Hippocampal formation (tissue), 2 donors: ENCODE results near the gene PGM1.
"Not testable (repeated sequence)": the region's sequence is repeated elsewhere in the genome, so short reads cannot be mapped to it uniquely, and the experiment has no call there.

Experiments used
- DNase-seq, 2 donors: peaks; one replicate each; lab custom pipeline; 2025; lab: John Stamatoyannopoulos, UW

Gene PGM1

GRCh38 chr1:63593303-63593885 lies at the start of gene PGM1:
TSS of gene PGM1 (plus strand) at chr1:63593411. CDS start at chr1:63593489, 78 bp downstream.
- peak; percentile 60 to 67 for DNase-seq

- DNase-seq: no peak
Observed at GRCh38 chr1:63545780-63546179, 47.4 kb upstream of the PGM1 start.

- DNase-seq: no peak
Observed at GRCh38 chr1:63547621-63548294, 45.5 kb upstream of the PGM1 start.

GRCh38 chr1:63548303-63548702 lies 44.9 kb upstream of the PGM1 start:
- no peak for DNase-seq

- no peak for DNase-seq
Observed at GRCh38 chr1:63548877-63549276, 44.3 kb upstream of the PGM1 start.

- no peak for DNase-seq
Observed at GRCh38 chr1:63555480-63555879, 37.7 kb upstream of the PGM1 start.

- no peak for DNase-seq
Observed at GRCh38 chr1:63557365-63557987, 35.7 kb upstream of the PGM1 start.

- no peak for DNase-seq
Observed at GRCh38 chr1:63559357-63559756, 33.9 kb upstream of the PGM1 start.

GRCh38 chr1:63563745-63564144 lies 29.5 kb upstream of the PGM1 start:
- DNase-seq: no peak

GRCh38 chr1:63569068-63569467 lies 24.1 kb upstream of the PGM1 start:
- DNase-seq: no peak

- no peak for DNase-seq
Observed at GRCh38 chr1:63569640-63570316, 23.4 kb upstream of the PGM1 start.

- not testable (repeated sequence) for DNase-seq
Observed at GRCh38 chr1:63572686-63573085, 20.5 kb upstream of the PGM1 start.

- not testable (repeated sequence) for DNase-seq
Observed at GRCh38 chr1:63574203-63574796, 18.9 kb upstream of the PGM1 start.

GRCh38 chr1:63575340-63575826 lies 17.8 kb upstream of the PGM1 start:
- no peak for DNase-seq

- DNase-seq: not testable (repeated sequence)
Observed at GRCh38 chr1:63586326-63586725, 6.9 kb upstream of the PGM1 start.

GRCh38 chr1:63590166-63590560 lies 3.0 kb upstream of the PGM1 start:
- no peak for DNase-seq

- no peak for DNase-seq
Observed at GRCh38 chr1:63592536-63593302, 492 bp upstream of the PGM1 start.

- peak in 1 of 2 donors; percentile 40 for DNase-seq
Observed at GRCh38 chr1:63593886-63594605, 835 bp downstream of the PGM1 start.

GRCh38 chr1:63595435-63595834 lies 2.2 kb downstream of the PGM1 start:
- DNase-seq: no peak

GRCh38 chr1:63599799-63600198 lies 6.6 kb downstream of the PGM1 start:
- no peak for DNase-seq

- DNase-seq: no peak
Observed at GRCh38 chr1:63600248-63600647, 7.0 kb downstream of the PGM1 start.
